Esophagus squamous epithelium (tissue), 5 donors: Measurements from ENCODE around the gene UBA6. TPM values are rescaled to one million over a fixed set of nuclear protein-coding genes. Genes with fewer than 3 reads are reported as not detected.

ENCODE experiments used
- DNase-seq: peaks from one replicate; lab custom pipeline; 2025; lab: John Stamatoyannopoulos, UW
- H3K27ac ChIP-seq, 4 donors: fragments of 200-600 bp; sonication (generic); one replicate each; pipeline ENCODE4 v1.5.1; 2016 to 2019; ENCODE audit warnings: mild to moderate bottlenecking in 1 of 4
- H3K27me3 ChIP-seq, 4 donors: fragments of 200-600 bp; sonication (generic); 1 replicate in 3 of 4; 2 replicates in 1 of 4; pipeline versions ENCODE4 v1.5.1 to v1.6.0; 2017 to 2021; ENCODE audit warnings: antibody characterized with exemption in 1 of 4
- H3K36me3 ChIP-seq, 3 donors: fragments of 200-600 bp; sonication (generic); one replicate each; pipeline ENCODE4 v1.5.1; 2016 to 2019
- H3K4me1 ChIP-seq, 3 donors: fragments of 200-600 bp; sonication (generic); one replicate each; pipeline ENCODE4 v1.5.1; 2017 to 2019
- H3K4me3 ChIP-seq, 4 donors: fragments of 200-600 bp; sonication (generic); 1 replicate in 3 of 4; 2 replicates in 1 of 4; pipeline ENCODE4 v1.5.1; 2016 to 2019; ENCODE audit warnings: mild to moderate bottlenecking in 2 of 4, moderate library complexity in 1 of 4
- H3K9me3 ChIP-seq, 3 donors: fragments of 200-600 bp; sonication (generic); one replicate each; pipeline ENCODE4 v1.5.1; 2016 to 2019
- POLR2A ChIP-seq, 4 donors: fragments of 450-650 bp; IDR thresholded peaks; one replicate each; pipeline ENCODE4 v1.6.1; 2017; ENCODE audit warnings: antibody characterized with exemption in 4 of 4, mild to moderate bottlenecking in 4 of 4, moderate library complexity in 3 of 4
- WGBS, 2 donors: methylation state at CpG; one replicate each; pipeline ENCODE4 v1.1.5; 2018; 5-methylcytosine and 5-hydroxymethylcytosine counted together
- intact Hi-C: fragments of 100-400 bp; cut with DNase I; formaldehyde crosslinking; loops from one replicate; pipeline ENCODE4 v1.15.0; 2022
- total RNA-seq, 4 donors: library from RNA; depleted of rRNA; stranded (reverse); fragments of >200 nt; gene quantifications; one replicate each; pipeline ENCODE4 v1.1.0, GENCODE V29; 2016
- TF ChIP-seq, protein P1 (sequence below), 6 experiments: fragments of 450-650 bp in 4 of 6; fragments of 200-600 bp in 2 of 6; sonication (generic) in 2 of 6; IDR thresholded peaks; one replicate each; pipeline ENCODE4 v1.5.1; 2016 to 2019; ENCODE audit warnings: antibody characterized with exemption in 6 of 6, mild to moderate bottlenecking in 4 of 6, moderate library complexity in 4 of 6
- donor health status: DM: yes; HTN: yes; CAD: no.

UBA6 gene
- total RNA-seq, 4 donors from 2014 or later, result 51.5 to 103 (median 87.8) TPM

GRCh38 chr4:67714955-67715354 lies 14.0 kb upstream of the UBA6 start:
- TF ChIP-seq, protein P1, sequence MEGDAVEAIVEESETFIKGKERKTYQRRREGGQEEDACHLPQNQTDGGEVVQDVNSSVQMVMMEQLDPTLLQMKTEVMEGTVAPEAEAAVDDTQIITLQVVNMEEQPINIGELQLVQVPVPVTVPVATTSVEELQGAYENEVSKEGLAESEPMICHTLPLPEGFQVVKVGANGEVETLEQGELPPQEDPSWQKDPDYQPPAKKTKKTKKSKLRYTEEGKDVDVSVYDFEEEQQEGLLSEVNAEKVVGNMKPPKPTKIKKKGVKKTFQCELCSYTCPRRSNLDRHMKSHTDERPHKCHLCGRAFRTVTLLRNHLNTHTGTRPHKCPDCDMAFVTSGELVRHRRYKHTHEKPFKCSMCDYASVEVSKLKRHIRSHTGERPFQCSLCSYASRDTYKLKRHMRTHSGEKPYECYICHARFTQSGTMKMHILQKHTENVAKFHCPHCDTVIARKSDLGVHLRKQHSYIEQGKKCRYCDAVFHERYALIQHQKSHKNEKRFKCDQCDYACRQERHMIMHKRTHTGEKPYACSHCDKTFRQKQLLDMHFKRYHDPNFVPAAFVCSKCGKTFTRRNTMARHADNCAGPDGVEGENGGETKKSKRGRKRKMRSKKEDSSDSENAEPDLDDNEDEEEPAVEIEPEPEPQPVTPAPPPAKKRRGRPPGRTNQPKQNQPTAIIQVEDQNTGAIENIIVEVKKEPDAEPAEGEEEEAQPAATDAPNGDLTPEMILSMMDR (IDR thresholded peaks at IDR 0.05), result no peak
- no peak for TF ChIP-seq POLR2A (IDR thresholded peaks at IDR 0.05)
- no peak for DNase-seq
- H3K9me3 ChIP-seq, result no peaks in the 10 kb centered on the region
- no peak overlapping the region for H3K27ac ChIP-seq
- 92 to 99% methylated on average over 4 to 5 of the region's 6 CpGs for WGBS, 2 donors
- intact Hi-C loops, result no loop called here
- peaks cover 0 to under 1% (median 0%) of the 10 kb centered on the region in 3 donors for H3K36me3 ChIP-seq
- H3K4me3 ChIP-seq, result no peak overlapping the region
- H3K4me1 ChIP-seq, result peaks cover 8 to 32% (median 16%) of the 10 kb centered on the region in 3 donors
- no peaks in the 10 kb centered on the region for H3K27me3 ChIP-seq

DNA sequence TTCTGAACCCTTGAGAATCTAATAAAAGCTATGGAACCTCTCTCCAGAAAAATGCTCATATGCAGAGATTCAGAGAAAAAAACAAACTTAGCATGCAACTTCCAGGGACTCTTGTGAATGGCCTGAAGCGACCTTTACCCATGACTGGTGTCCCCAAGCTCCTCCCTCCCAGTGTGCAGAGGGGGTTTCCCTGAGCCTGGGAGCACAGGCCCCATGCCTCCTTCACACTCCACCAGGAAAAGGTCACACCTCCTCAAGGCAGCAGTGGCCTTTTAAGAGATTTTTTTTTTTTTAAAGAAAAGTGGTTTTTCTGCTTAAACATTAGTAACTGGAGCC lies 13.3 kb upstream of the UBA6 start:
- intact Hi-C loops, result no loop called here
- no peaks in the 10 kb centered on the region for H3K9me3 ChIP-seq
- DNase-seq, result no peak
- 80 to 88% methylated on average over 1 of the region's 1 CpG for WGBS, 2 donors
- H3K27ac ChIP-seq, result peak overlapping the region in 1 of 4 donors; percentile 64
- H3K4me1 ChIP-seq, result peaks cover 8 to 32% (median 16%) of the 10 kb centered on the region in 3 donors
- H3K27me3 ChIP-seq, result no peaks in the 10 kb centered on the region
- no peak overlapping the region for H3K4me3 ChIP-seq
- H3K36me3 ChIP-seq, result no peaks in the 10 kb centered on the region
- TF ChIP-seq POLR2A (IDR thresholded peaks at IDR 0.05), result no peak
- TF ChIP-seq, protein P1 (IDR thresholded peaks at IDR 0.05), result no peak

- no peak overlapping the region for H3K4me3 ChIP-seq
- intact Hi-C loops, result no loop called here
- no peaks in the 10 kb centered on the region for H3K9me3 ChIP-seq
- no peak for DNase-seq
- no peaks in the 10 kb centered on the region for H3K27me3 ChIP-seq
- H3K4me1 ChIP-seq, result peaks cover 8 to 32% (median 16%) of the 10 kb centered on the region in 3 donors
- TF ChIP-seq, protein P1 (IDR thresholded peaks at IDR 0.05), result no peak
- no peak for TF ChIP-seq POLR2A (IDR thresholded peaks at IDR 0.05)
- 50 to 74% methylated on average over 10 to 11 of the region's 12 CpGs for WGBS, 2 donors
- H3K36me3 ChIP-seq, result no peaks in the 10 kb centered on the region
- peak overlapping the region; percentile 38 to 64 (median 50) for H3K27ac ChIP-seq
These were observed 12.7 kb upstream of the UBA6 start for GRCh38 chr4:67713529-67714247.

GRCh38 chr4:67712650-67713528 lies 11.9 kb upstream of the UBA6 start:
- 60 to 64% methylated on average over 4 to 5 of the region's 7 CpGs for WGBS, 2 donors
- Histone ChIP-seq H3K36me3 (no peaks in the 10 kb centered on the region), H3K27ac (peak overlapping the region; percentile 38 to 64 (median 50)), H3K4me3 (no peak overlapping the region), H3K4me1 (peaks cover 8 to 32% (median 16%) of the 10 kb centered on the region in 3 donors), H3K27me3 (no peaks in the 10 kb centered on the region), H3K9me3 (no peaks in the 10 kb centered on the region)
- DNase-seq, result no peak
- intact Hi-C loops, result no loop called here
- TF ChIP-seq POLR2A (IDR thresholded peaks at IDR 0.05), result no peak
- TF ChIP-seq, protein P1 (IDR thresholded peaks at IDR 0.05), result no peak
